ENCODE results near the gene SOX11. TPM values are rescaled to one million over a fixed set of nuclear protein-coding genes. Genes with fewer than 3 reads are reported as not detected.

Gene SOX11
- total and polyA plus RNA-seq, 2 of the 8 experiments (the other 6 are each of a cell fraction or from before 2014, with no cell fraction given): 9.0 to 55.6 TPM

- no peak for TF ChIP-seq TAF7 (optimal IDR thresholded peaks at IDR 0.05; ENCODE audit: borderline replicate concordance, low read depth, low read length)
- TF ChIP-seq HDAC6 (IDR thresholded peaks at IDR 0.05; ENCODE audit: low read depth, low read length): no peak
- no peak for TF ChIP-seq SRF (IDR thresholded peaks at IDR 0.05; ENCODE audit: low read depth, low read length)
- TF ChIP-seq BRCA1 (IDR thresholded peaks at IDR 0.05; ENCODE audit: low read depth, low read length): no peak
- no peak for TF ChIP-seq POLR2AphosphoS5 (IDR thresholded peaks at IDR 0.05; ENCODE audit: low read depth, low read length)
Measured at GRCh38 chr2:5729416-5729815, 37.2 kb downstream of the SOX11 start (continued).
